Stimulated activated CD8-positive, alpha-beta memory T cell treated with anti-CD3 and anti-CD28 coated beads, Interleukin-15, amount 100 ng/mL, for 24 hours (primary cell): ENCODE results near the gene LURAP1L.

Experiments
- DNase-seq: peaks from one replicate; pipeline ENCODE4 v3.0.0-alpha.2; 2020; ENCODE audit warnings: low read depth

LURAP1L gene

DNA sequence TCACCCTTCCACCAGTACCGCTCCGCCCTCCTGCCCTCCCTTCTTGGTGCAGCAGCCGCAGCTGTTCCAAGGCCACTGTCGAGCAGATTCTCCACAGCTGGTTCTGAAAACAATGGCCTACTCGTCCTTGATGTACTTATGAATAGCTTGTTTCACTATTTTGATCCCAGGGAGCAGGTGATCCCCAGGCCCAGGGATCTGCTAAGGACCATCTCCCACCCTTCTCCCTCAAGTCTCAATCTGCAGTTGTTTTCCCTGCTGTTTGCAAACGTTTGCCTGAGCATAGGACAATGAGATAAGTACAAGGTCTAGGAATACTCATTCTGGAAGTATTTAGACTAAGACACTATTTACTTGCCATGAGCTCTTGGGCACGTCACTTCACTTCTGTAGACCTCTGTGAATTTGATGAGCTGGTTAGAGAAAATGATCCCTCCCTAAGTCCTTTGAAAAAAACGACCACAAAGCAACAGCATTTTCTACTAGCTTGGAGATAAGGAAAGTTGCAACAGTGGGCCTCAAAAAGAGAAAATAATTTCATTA is 1.8 kb downstream of the LURAP1L start:
- no peak for DNase-seq

DNA sequence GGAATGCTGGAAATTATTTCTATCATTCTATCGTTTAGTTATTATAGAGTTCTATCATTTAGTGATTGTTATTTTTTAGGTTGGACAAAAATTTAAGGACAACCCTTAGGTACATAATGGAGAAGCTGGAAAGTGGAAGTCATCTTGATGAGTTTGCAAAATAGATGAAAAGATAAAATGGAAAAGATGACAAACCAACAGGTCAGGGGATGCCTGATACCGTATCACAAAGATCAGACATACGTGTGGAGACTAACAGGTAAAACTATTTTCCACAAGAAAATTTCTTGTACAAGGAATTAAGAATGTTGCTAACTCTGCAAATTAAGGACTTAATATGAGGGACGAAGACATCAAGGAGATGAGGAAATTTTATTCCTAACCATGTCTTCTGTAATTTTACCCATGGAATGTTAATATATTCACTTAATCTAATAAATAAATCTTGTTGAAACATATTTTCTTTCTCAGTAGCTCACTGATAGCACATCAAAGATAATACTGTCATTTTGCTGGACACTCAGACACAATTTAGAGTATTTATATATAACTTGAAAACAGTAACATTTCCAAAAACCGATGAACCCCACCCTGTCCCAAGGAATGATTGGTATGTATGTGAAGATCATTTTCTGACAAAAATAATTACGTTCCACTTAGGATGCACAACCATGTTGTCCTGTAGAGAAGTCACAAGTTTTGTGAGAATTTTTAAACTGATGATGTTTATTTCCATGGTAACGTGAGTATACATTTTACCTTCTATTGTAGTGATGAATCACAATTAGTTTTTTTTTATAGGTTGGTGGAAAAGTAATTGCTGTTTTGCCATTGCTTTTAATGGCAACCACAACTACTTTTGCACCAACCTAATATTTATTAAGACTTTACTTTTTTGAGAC is 2.6 kb downstream of the LURAP1L start:
- DNase-seq, result no peak

DNA sequence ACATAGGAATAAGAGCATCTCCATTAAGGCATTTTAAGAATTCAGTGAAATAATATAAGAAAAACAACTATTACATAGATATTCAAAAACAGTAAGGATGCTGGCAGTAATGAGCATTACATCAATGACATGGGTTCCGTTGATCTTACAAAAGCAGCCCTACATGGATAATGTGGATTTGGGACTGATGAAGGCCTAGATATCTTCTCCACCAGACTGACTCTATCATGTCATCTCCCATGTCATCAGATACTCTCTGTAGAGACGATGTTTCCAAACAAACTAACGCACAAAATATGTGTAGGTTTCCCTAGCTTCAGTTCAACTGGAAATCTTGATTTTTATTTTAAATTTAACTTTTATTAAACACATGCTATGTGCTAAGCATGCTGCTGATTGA is 3.6 kb downstream of the LURAP1L start:
- DNase-seq, result no peak

DNA sequence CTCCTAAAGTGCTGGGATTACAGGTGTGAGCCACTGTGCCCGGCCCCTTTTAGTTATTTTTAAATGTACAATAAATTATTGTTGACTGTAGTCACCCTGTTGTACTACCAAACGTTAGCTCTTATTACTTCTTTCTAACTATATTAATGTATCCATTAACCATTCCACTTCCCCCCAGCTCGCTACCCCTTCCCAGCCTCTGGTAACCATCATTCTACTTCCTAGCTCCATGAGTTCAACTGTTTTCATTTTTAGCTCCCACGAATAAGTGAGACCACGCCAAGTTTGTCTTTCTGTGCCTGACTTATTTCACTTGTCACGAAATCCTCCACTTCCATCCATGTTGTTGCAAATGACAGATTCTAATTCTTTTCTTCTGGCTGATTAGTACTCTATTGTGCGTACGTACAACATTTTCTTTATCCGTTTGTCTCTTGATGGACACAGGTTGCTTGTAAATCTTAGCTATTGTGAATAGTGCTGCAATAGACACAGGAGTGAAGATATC is 6.5 kb downstream of the LURAP1L start:
- DNase-seq, result no peak

DNA sequence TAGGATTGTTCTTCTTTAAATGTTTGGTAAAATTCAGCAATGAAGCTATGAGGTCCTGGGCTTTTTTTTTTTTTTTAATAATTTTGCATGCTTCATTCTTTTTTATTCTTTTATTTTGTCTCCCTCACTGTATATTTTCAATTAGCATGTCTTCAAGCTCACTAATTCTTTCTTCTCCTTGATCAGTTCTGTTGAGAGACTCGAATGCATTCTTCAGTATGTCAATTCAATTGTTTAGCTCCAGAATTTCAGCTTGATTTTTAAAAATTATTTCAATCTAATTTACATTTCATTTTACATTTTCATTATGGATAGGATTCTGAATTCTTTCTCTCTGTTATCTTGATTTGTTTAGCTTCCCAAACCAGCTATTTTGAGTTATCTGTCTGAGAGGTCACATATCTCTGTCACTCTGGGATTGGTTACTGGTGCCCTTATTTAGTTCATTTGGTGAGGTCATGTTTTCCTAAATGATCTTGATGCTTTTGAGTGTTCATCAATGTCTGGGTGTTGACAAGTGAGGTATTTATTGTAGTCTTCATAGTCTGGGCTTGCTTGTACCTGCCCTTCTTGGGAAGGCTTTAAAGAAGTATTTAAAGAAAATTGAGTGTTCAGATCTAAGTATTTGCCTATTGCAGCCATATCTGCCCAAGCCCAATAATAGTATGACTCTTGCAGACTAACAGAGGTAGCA is 9.1 kb downstream of the LURAP1L start:
- DNase-seq, result no peak

DNA sequence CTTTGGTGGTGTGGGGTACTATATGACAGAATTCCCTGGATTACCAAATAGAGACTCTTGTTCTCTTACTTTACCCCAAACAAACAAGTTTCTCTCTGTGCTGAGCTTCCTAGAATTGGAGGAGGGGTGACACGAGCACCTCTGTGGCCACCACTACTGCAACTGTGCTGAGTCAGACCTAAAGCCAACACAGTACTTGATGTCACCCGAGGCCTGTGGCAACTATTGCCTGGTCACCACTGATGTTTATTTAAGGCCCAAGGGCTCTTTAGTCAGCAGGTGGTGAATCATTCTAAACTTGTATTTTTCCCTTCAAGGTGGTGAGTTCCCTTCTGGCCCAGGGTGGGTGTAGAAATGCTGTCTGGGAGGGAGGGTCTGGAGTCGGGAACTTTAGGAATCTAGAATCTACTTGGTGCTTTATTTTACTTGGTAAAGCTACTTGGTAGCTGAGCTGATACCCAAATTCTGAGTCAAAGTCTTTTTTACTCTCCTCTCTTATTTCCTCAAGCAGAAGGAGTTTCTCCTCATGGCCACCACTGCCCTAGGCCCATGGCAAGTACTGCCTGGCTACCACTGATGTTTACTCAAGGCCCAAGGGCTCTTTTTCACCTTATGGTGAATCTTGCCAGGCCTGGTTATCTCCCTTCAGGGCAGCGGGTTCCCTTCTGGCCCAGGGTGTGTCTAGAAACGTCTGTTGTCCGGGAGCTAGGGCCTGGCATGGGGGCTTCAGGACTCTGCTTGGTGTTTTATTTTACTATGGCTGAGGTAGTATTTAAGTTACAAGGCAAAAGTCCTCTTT is 9.8 kb downstream of the LURAP1L start:
- no peak for DNase-seq

DNA sequence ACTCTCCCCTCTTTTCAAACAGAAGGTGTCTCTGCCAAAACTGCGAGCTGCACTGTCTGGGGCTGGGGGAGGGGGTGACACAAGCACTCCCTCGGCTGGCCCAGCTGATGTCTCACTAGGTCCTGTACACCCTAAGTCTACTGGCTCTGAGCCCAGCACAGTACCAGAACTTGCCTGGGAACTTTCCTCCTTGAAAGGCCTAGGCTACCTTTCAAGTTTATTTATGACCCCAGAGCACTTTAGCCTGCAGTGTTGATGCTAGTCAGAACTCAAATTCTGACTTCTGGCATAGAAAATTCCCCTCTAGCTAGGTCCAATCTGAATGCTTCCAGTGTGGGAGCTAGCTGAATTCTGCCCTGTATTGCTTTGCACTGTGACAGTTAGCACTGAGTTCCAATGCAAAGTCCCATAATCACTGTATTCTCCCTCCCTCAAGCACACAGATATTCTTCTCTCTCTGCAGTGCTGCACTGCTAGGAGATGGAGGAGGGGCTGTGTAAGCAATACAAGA is 10.5 kb downstream of the LURAP1L start:
- DNase-seq, result no peak

DNA sequence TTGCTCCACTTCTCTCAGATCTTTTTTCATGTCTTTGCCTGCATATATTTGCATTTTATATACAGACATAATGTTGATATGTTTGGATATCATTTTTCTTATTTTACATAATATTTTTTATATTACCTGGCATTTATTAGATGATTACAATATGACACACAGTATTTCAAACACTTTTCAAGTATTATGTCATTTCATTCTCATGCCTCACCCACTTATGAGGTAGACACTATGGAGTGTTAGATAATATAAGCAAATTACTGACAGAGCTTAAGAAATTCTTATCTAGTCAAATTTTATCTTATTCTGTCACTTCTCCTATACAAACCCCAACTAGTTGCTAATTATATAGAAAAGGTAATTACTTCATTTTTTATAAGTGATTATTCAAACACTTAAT is 11.1 kb downstream of the LURAP1L start:
- DNase-seq, result no peak

DNA sequence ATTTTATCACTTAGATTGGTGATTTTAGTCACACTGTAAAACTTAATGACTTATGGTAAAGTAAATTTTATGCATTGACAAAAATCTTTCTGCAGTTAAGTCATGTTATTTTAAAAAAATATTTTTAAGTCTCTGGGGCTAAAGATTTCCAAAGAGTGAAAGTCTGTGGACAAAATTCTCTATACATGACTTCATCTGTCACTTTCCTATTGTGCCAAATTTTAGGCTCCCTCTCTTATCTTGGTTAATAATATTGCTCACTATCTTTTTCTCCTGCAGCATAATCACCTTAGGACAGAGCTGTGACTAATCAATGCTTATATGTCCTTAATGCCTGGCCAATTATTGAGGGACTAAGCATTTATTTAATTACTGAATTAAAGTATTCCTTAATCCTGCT is 15.2 kb downstream of the LURAP1L start:
- no peak for DNase-seq

DNA sequence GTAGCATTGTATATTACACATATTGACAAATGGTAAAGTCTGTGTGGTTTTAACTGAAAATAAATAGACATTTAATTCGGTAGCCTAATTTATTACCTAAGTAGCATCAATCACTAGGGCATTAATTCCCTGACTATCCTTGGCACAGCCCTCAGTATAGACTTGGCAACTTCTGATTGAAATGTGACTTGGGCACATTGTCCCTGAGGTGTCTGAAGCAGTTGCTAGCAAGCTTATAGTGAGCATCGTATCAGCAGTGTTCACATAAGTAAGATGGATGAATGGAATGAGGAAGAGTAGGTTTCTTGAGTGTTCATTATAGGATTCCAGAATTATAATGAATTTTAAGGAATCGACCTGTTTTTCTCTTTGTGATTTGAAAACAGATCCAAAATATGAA is 16.1 kb downstream of the LURAP1L start:
- no peak for DNase-seq

DNA sequence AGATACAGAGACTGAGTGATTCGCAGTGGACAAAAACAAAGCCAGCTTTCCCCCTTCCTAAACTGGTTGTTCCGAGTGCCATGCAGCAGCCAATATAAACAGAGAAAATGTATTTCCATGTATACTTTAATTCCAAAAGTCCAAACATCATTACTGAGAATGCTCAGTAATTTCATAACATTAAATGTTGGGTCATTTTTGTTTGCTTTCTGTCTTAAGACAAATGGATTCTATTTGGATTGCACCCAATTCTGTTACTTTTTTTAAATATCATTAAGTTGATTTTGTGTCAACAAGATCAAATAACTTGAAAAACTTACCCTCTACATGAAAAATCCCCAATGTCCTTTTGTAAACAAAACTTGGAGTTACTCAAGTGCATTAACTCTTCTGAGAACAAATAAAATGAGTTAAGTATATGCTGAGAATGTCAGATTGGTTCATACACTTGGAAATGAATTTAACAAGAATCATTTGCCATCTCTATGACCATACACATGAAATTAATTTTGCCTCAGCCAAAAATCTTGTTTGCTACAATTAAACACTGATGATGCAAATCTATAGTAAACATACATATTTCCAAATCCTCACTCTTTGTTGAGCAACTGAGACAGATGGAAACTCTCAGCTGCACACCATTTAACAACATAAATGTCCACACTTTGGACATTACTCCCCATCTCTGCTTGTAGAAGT is 19.4 kb downstream of the LURAP1L start:
- DNase-seq, result no peak

DNA sequence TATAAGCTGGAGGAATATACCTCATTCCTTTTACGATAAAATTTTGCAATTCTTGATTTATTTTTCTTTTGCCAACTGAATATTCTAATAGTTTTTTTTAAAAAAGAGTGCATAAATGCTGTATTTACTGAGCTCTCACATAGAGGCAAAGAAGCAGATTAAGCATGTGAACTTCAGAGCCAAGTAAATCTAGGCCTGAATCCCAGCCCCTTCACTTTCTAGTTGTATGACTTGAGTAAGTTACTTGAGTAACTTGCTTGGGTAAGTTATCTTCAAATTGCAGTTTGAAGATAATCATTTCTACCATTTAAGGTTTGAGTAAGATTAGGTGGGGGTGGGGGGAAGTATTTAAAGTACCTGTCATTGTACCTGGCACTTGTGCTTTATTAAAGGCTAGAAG is 21.8 kb downstream of the LURAP1L start:
- DNase-seq, result no peak

DNA sequence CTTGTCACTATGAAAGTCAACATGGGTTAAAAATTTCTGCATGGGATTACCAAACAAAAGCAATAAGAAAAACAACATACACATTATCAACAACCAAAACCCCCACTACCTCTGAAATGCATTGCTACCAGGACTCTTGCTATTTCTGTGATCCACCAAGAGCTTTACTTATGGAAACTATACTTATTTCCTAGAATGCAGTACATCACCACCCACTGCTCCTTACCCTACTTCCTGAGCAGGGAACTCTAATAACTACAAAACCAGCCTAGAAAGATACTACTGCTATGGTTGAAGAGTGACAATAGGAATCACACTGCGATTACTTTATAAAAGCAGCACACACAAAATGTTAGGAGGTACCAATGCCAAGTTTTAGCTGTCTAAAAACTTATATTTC is 22.2 kb downstream of the LURAP1L start:
- DNase-seq, result no peak

DNA sequence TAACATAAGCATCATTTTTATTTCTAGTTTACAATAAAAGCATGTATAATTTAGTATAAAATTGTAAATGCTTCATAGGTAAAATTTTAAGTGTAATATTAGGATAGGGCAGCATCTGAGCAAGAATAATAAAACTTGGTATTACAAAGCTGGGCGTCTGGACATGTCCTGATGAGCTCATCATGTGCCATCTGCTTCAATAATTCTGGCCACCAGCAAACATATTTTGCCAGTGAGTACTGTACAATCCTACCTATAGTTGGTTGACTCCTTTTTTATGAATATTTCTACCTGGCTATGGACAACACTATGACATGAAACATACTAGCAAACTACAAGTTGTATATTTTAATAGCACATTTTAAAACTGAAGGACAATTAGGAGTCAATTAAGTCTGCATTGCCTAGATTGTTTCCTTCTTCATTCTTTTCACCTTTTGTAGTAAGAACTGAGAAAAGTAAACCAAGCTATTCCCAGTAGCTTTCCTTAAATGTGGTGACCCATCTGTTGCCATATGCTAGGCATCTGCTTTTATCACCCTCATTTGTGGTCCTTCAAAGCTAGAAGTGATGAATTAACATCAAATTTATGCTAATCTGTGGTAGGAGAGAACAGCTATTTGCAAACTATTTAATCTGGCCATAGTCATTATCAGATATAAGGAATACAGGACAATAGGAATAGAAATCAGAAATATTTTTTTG is 23.4 kb downstream of the LURAP1L start:
- DNase-seq, result no peak

DNA sequence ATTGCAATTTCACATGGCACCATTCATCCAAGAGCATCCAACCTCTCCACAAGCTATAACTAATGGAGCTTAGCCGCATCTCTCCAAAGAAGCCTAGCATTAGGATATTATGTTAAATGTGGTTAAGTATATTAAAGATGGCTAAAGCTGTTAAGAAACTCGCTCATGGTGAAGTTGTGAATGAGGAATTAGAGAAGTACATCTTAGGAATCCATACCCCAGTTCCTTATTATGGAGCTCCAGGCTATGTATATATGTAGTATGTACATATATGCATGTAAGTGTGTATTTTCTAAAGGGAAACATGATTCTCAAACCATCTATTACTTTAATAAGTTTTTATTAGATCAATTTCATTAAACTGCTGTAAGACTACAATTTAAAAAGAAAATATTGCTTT is 26.4 kb downstream of the LURAP1L start:
- DNase-seq, result no peak

DNA sequence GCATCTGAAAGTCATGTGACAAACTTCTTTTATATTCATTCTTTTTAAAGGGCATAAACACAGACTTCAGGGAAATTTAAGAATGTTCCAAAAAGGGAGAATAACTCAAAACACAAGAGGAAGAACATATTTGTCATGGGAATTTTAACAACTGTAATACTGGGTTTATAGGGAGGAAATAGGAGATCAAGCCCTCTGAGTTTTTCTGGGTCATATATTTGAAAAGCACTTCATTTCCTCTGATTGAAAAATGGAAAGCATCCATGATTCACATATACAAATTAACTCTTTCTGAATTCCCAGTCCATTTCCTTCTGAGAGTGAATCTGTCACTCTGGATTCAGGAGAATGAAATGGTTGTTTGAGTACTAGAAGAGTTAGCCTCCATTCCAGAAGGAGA is 26.8 kb downstream of the LURAP1L start:
- DNase-seq, result no peak

DNA sequence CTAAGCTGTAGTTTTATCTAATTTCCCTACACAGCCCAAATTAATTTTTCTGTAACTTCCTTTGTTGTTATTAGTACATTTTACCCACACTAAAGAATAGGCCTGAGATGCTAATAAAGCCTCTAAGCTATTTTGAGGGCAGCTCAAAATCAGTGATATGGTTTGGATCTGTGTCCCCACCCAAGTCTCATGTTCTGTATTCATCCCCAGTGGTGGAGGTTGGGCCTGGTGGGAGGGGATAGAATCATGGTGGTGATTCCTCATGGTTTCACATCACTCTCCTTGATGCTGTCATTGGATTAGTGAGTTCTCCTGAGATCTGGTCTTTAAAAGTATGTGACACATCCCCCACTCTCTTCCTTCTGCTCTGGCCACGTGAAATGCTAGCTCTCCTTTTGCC is 27.3 kb downstream of the LURAP1L start:
- DNase-seq, result no peak

DNA sequence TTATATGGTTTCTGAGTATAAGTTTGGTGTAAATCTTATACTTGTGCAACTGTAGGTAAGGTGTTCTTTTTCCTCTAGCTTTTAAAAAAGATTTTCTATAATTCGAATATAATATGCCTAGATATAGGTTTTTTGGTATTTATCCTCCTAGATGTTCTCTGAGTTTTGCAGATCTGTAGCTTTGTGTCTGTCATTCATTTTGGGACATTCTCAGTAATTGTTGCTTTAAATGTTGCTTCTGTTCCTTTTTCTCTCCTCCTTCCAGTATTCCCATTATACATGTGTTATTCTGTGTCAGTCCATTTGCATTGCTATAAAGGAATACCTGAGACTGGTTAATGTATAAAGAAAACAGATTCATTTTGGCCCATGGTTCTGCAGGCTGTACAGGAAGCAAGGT is 33.7 kb downstream of the LURAP1L start:
- no peak for DNase-seq

DNA sequence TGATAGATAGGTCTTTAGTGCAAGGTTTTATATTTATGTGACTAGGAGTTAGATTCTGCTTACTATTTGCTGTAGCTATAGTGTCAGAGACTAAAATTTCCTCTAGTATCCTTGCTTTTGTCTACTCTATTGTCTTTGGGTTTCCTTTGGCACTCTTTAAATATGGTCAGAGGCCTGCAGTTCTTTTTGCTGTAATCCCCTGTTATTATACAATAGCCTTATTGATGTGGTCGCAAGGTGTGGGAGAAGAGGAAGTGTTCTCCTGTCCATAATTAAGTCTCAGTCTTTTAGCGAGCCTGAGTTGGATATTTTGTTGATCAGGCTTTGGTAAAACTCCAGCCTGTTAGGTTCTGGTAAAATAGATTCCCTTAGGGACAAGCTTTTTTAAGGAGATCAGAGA is 34.9 kb downstream of the LURAP1L start:
- no peak for DNase-seq

DNA sequence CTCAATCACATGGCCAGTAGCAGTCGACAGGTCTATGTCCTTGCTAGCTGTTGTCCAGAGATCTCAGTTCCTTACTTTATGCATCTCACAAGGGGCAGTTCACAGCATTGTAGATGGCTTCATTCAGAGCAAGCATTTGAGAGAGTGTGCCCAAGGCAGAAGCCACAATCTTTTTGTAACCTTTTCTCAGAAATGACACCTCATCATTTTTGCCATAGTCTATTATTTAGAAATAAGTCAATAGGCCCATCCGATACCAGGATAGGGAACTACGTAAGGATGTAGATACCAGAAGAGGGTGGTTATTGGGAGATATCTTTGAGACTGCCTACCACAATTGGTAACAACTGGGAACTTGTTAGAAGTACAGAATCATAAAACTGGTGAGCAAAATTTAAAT is 37.1 kb downstream of the LURAP1L start:
- DNase-seq, result no peak

DNA sequence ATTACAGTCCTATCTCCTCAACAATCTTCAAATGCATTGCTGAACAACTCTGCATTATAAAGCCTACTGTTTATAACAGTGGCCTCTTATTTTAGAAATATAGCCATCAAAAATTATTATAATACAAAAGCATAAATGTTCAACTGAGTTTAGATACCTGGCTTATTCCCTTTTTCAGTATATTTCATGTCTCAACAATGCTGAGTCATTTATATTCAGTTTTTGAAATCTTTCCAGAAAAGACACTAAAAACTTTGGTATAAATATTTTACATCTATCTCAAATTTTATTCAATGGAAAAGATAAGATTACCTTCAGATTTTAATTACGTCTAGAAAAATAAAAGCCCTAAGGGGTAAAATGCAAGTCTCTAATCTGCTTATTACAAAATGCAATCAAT is 37.9 kb downstream of the LURAP1L start:
- DNase-seq, result no peak
